Measurements from ENCODE around the gene SRGAP3. TPM values are rescaled to one million over a fixed set of nuclear protein-coding genes. Genes with fewer than 3 reads are reported as not detected.

SRGAP3 gene
- total and polyA plus RNA-seq, 7 donors: 0.69 to 7.7 (median 5.8) TPM

DNA sequence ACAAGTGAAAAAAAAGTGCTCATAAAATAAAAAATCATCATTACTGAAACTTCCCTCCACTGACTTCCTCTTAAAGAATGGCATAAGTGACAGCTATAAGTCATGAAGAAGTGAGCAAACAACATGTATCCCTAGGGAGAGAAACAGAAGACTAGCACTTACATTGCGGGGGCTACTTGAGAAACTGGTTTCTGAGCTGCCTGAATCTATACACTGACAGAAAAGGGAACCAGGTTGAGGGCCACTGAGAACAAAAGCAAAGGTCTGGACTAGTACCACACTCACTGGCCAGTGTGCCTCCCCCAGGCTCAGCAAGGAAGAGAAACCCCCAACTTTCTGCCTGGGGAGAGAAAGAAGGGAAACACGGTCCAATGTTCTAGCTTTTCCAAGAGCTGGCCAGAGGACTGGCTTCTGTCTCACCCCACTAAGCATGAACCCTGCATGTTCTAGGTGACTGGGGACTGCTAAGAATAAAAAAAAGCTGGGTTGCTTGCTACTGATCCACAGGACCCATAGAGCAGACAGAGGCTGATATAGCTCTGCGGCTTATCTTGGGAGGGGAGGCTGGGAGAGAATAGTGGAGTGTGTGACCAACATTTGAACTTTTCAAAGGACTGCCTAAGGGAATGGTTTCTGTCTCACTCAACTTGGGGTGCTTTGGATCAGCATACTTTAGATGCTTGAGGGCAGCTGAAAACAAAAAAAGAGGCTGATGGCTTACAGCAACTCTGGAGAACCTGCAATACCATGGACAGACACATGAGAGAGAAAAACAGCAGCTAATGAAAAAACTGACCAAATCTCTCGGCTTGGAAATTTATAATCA, 294.3 kb downstream of the SRGAP3 start:
- Histone ChIP-seq H3K4me1 (no peaks in the 10 kb centered on the region), H3K36me3 (peaks cover 0 to 18% (median 0%) of the 10 kb centered on the region in 4 donors), H3K27me3 (no peaks in the 10 kb centered on the region), H3K27ac (no peak overlapping the region), H3K9me3 (no peaks in the 10 kb centered on the region), H3K4me3 (no peak overlapping the region)
- TF ChIP-seq POLR2A (IDR thresholded peaks at IDR 0.05): no peak
- TF ChIP-seq EP300 (IDR thresholded peaks at IDR 0.05): no peak
- TF ChIP-seq POLR2AphosphoS5 (IDR thresholded peaks at IDR 0.05): no peak
- TF ChIP-seq, protein P1, sequence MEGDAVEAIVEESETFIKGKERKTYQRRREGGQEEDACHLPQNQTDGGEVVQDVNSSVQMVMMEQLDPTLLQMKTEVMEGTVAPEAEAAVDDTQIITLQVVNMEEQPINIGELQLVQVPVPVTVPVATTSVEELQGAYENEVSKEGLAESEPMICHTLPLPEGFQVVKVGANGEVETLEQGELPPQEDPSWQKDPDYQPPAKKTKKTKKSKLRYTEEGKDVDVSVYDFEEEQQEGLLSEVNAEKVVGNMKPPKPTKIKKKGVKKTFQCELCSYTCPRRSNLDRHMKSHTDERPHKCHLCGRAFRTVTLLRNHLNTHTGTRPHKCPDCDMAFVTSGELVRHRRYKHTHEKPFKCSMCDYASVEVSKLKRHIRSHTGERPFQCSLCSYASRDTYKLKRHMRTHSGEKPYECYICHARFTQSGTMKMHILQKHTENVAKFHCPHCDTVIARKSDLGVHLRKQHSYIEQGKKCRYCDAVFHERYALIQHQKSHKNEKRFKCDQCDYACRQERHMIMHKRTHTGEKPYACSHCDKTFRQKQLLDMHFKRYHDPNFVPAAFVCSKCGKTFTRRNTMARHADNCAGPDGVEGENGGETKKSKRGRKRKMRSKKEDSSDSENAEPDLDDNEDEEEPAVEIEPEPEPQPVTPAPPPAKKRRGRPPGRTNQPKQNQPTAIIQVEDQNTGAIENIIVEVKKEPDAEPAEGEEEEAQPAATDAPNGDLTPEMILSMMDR (IDR thresholded peaks at IDR 0.05): no peak
- WGBS, 2 donors: 83 to 90% methylated on average over 4 of the region's 4 CpGs
- DNase-seq: no peak
- intact Hi-C loops (cut with DNase I): no loop called here

GRCh38 chr3:8953313-8953712, 296.1 kb downstream of the SRGAP3 start:
- no peak for TF ChIP-seq POLR2A (IDR thresholded peaks at IDR 0.05)
- TF ChIP-seq POLR2AphosphoS5 (IDR thresholded peaks at IDR 0.05): no peak
- no peak for TF ChIP-seq EP300 (IDR thresholded peaks at IDR 0.05)
- TF ChIP-seq, protein P1 (IDR thresholded peaks at IDR 0.05): no peak
- H3K9me3 ChIP-seq: no peaks in the 10 kb centered on the region
- intact Hi-C loops (cut with DNase I): no loop called here
- H3K36me3 ChIP-seq: peaks cover 0 to 13% (median 0%) of the 10 kb centered on the region in 4 donors
- no peaks in the 10 kb centered on the region for H3K4me1 ChIP-seq
- no peak overlapping the region for H3K27ac ChIP-seq
- no peaks in the 10 kb centered on the region for H3K27me3 ChIP-seq
- DNase-seq: no peak
- no peak overlapping the region for H3K4me3 ChIP-seq

DNA sequence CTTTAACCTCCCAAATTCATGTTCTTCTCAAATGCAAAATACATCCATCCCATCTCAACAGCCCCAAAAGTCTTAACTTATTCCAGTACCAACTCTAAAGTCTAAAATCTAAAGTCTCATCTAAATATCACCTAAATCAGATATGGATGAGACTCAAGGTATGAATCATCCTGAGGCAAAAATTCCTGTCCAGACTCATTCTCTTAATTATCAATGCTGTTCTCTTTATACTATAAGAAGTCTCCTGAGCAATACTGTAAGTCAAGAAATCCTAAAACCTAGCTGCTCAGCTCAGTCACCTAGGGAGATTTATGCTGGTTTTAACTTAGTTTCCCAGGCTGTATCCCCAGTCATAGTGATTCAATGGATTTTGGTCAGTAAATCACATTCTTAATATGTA, 297.3 kb downstream of the SRGAP3 start:
- no peak for TF ChIP-seq POLR2A (IDR thresholded peaks at IDR 0.05)
- no peak for TF ChIP-seq POLR2AphosphoS5 (IDR thresholded peaks at IDR 0.05)
- TF ChIP-seq, protein P1 (IDR thresholded peaks at IDR 0.05): no peak
- no peak for TF ChIP-seq EP300 (IDR thresholded peaks at IDR 0.05)
- no peak overlapping the region for H3K27ac ChIP-seq
- H3K4me1 ChIP-seq: no peaks in the 10 kb centered on the region
- DNase-seq: no peak
- no peaks in the 10 kb centered on the region for H3K9me3 ChIP-seq
- no peak overlapping the region for H3K4me3 ChIP-seq
- no peaks in the 10 kb centered on the region for H3K27me3 ChIP-seq
- peaks cover 0 to 6% (median 0%) of the 10 kb centered on the region in 4 donors for H3K36me3 ChIP-seq
- intact Hi-C loops (cut with DNase I): no loop called here

DNA sequence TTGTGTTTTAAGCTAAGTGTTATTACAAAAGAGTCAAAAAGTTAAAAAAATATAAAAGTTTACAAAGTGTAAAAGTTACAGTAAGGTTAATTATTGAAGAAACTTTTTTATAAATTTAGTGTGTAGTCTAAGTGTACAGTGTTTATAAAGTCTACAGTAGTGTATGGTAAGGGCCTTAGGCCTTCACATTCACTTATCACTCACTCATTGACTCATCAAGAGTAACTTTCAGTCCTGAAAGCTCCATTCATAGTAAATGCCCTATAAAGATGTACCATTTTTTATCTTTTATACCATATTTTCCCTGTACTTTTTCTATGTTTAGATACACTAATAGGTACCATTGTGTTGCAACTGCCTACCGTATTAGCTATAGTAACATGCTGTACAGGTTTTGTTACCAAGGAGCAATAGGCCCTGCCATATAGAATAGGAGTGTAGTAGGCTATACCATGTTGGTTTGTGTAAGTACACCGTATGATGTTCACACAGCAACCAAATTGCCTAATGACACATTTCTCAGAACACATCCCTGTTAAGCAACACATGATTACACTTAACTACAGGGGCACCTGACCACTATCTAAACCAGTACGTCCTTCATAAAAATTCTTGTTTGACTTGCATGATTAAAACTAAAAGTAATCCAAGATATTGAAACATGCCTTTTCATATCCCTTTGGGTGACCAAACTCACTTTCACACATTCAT, 303.4 kb downstream of the SRGAP3 start:
- WGBS, 2 donors: 62 to 80% methylated on average over 3 of the region's 3 CpGs
- DNase-seq: no peak
- H3K27me3 ChIP-seq: no peaks in the 10 kb centered on the region
- H3K36me3 ChIP-seq: peaks cover 0 to 10% (median 2%) of the 10 kb centered on the region in 4 donors
- no peaks in the 10 kb centered on the region for H3K9me3 ChIP-seq
- no peak for TF ChIP-seq POLR2A (IDR thresholded peaks at IDR 0.05)
- TF ChIP-seq POLR2AphosphoS5 (IDR thresholded peaks at IDR 0.05): no peak
- TF ChIP-seq EP300 (IDR thresholded peaks at IDR 0.05): no peak
- TF ChIP-seq, protein P1 (IDR thresholded peaks at IDR 0.05): no peak
- H3K27ac ChIP-seq: no peak overlapping the region
- H3K4me1 ChIP-seq: no peaks in the 10 kb centered on the region
- no peak overlapping the region for H3K4me3 ChIP-seq
- intact Hi-C loops (cut with DNase I): no loop called here
